Endometrial microvascular endothelial cells (primary cell): ENCODE measurements around the gene SRGAP2C. TPM values are rescaled to one million over a fixed set of nuclear protein-coding genes. Genes with fewer than 3 reads are reported as not detected.
"Not testable (repeated sequence)": the region's sequence is repeated elsewhere in the genome, so short reads cannot be mapped to it uniquely, and the experiment has no call there.

Source experiments
- in situ Hi-C: cut with HindIII; loops from 2 replicates; pipeline ENCODE4 v1.10.0; 2017; ENCODE audit warnings: low sequenced_read_pairs, low pct_unique_long_range_greater_than_20kb; ENCODE audit errors: inconsistent ontology term
- total RNA-seq: library from RNA; depleted of rRNA; stranded (reverse); fragments of >200 nt; gene quantifications from one replicate; pipeline ENCODE4 v1.2.3, GENCODE V29; 2015; ENCODE audit errors: inconsistent ontology term

The SRGAP2C gene
- total RNA-seq, 1 donor from 2014 or later: 13.7 TPM

DNA sequence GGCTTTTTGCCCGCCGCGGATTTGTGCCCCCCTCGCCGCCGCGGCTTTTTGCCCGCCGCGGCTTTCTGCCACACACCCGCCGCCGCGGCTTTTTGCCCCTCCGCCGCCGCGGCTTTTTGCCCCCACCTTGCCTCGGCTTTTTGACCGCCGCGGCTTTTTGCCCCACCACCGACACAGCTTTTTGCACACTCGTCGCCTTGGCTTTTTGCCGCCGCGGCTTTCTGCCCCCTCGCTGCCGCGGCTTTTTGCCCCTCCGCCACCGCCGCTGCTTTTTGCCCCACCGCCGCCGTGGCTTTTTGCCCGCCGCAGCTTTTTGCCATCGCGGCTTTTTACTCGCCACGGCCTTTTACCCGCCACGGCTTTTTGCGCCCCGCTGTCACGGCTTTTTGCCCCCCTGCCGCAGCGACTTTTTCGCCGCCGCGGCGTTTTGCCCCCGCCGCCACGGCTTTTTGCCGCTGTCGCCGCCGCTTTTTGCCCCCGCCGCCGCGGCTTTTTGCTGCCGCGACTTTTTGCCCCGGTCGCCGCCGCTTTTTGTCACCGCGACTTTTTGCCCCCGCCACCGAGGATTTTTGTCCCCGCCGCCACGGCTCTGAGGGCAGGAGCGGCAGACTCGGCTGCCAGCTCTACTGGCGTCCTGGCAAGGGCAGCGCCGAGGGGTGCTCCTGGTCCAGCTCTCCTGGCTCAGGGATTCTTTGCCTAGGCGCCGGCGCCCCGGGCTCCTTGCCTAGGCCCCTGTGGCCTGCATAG lies 211.7 kb downstream of the SRGAP2C start:
- in situ Hi-C loops: not testable (repeated sequence)

DNA sequence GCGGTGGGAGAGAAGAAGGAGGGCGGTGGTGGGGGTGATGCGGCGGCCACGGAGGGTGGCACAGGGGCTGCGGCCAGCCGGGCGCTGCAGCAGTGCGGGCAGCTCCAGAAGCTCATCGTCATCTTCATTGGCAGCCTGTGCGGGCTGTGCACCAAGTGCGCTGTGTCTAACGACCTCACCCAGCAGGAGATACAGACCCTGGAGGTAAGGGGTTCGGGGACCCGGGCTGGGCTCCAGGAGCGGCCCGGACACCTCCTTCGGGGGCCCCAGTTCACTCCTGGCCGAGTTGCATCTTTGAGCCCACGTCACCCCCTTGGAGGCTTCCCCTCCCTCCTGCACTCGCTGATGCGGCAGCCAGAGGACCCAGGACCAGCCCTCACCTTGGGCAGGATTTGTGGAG lies 212.3 kb downstream of the SRGAP2C start:
- in situ Hi-C loops: not testable (repeated sequence)

DNA sequence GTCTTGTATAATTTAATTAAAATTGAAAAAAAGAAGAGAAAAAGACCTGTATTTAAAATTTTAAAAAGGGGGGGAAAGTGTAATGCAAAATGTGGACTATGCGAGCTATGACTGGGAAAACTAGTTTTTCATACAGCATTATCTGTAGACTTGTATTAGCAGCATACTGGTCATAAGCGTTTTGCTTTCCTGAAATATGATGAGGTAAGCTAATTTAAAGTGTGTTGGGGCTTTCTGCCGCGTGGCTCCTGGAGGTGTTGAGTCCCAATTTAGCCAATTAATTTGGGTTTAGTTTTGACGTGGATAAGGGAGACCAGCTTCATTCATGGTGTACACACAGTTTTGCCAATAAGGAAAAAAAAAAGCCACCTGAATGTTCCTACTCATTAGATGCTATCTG lies 214.4 kb downstream of the SRGAP2C start:
- in situ Hi-C loops: not testable (repeated sequence)

DNA sequence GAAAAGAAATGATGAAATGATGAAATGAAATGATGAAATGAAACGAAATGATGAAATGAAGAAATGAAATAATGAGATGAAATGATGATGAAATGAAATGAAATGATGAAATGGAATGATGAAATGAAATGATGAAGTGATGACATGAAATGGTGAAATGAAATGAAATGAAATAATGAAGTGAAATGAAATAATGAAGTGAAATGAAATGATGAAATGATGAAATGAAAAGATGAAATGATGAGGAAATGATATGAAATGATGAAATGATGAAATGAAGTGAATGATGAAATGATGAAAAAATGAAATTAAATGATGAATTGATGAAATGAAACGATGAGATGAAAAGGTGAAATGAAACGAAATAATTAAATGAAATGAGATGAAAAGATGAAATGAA lies 215.3 kb downstream of the SRGAP2C start:
- in situ Hi-C loops: not testable (repeated sequence)

DNA sequence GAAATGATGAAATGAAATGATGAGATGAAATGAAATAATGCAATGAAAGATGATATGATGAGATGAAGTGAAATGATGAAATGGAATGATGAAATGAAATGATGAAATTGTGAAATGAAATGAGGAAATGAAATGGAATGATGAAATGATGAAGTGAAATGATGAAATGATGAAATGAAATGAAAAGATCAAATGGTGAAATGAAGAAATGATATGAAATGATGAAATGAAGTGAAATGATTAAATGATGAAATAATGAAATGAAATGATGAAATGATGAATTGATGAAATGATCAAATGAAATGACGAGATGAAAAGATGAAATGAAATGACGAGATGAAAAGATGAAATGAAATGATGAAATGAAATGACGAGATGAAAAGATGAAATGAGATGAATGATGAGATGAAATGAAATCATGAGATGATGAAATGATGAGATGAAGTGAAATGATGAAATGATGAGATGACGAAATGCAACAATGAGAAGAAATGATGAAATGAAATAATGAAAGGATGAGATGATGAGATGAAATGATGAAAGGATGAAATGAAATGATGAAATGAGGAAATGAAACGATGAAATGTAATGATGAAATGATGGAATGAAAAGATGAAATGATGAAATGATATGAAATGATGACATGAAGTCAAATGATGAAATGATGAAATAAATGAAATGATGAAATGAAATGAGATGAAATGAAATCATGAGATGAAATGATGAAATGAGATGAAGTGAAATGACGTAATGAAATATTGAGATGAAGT lies 216.0 kb downstream of the SRGAP2C start:
- in situ Hi-C loops: not testable (repeated sequence)

DNA sequence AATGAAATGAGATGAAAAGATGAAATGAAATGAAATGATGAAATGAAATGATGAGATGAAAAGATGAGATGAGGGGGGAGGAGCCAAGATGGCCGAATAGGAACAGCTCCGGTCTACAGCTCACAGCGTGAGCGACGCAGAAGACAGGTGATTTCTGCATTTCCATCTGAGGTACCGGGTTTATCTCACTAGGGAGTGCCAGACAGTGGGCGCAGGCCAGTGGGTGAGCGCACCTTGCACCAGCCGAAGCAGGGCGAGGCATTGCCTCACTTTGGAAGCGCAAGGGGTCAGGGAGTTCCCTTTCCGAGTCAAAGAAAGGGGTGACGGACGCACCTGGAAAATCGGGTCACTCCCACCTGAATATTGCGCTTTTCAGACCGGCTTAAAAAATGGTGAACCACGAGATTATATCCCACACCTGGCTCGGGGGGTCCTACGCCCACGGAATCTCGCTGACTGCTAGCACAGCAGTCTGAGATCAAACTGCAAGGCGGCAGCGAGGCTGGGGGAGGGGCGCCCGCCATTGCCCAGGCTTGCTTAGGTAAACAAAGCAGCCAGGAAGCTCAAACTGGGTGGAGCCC lies 216.7 kb downstream of the SRGAP2C start:
- in situ Hi-C loops: not testable (repeated sequence)

DNA sequence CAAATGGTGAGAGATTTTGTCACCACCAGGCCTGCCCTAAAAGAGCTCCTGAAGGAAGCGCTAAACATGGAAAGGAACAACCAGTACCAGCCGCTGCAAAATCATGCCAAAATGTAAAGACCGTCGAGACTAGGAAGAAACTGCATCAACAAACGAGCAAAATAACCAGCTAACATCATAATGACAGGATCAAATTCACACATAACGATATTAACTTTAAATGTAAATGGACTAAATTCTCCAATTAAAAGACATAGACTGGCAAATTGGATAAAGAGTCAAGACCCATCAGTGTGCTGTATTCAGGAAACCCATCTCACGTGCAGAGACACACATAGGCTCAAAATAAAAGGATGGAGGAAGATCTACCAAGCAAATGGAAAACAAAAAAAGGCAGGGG lies 218.5 kb downstream of the SRGAP2C start:
- in situ Hi-C loops: not testable (repeated sequence)

DNA sequence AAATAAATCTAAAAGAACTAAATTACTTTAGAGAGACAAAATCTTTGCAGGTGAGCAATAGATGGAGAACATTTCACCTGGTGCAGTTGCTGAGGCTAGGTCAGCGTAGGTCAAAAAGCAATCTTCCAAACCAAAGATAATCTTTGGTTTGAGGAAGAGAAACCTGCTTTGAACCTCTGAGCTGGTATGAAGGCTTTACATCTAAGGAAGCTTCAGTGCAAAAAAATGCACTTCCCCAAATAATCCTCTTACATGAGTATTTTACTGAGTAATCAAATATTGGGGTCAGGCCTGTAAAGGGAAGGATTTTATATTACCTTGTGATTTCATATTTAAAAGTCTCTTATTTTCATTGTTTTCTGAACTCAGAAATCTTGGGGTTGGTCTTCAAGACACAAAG lies 223.6 kb downstream of the SRGAP2C start:
- in situ Hi-C loops: no loop called here

DNA sequence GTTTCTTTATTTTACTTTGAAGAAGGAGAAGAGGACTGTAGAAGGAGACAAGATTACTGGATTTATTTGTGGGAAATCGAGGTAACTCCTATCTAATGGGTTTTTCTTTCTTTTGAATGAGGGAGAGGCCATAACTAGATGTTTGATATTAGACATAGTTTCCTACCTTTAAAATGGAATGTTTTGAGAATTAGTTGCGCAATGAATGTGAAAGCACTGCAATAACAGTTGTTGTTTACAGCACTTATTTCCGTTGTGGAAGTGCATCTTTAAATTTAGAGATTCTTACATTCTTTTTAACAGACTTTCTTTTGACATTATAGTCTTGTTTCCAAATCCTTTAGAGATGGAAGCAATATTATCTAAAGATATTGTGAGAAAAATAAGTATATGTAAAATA lies 229.0 kb downstream of the SRGAP2C start:
- in situ Hi-C loops: no loop called here

DNA sequence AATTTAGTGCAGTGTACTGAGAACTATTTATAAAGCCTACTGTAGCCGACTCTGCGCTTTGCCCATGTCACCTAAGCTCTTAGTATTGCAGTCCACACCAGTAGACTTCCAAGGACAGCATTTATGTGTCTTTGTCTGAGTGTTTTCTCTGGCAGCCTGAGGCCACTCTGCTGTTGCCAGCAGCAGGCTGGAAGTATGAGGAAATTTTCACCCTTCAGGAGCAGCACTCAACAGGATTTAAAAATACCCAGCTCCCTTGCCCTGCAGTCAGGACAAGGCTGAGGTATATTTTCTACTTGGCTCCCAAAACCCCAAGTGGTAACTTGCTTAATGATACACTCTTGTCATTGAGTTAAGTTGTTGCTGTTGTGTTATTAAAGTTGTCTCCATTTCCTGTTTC lies 230.1 kb downstream of the SRGAP2C start:
- in situ Hi-C loops: no loop called here

DNA sequence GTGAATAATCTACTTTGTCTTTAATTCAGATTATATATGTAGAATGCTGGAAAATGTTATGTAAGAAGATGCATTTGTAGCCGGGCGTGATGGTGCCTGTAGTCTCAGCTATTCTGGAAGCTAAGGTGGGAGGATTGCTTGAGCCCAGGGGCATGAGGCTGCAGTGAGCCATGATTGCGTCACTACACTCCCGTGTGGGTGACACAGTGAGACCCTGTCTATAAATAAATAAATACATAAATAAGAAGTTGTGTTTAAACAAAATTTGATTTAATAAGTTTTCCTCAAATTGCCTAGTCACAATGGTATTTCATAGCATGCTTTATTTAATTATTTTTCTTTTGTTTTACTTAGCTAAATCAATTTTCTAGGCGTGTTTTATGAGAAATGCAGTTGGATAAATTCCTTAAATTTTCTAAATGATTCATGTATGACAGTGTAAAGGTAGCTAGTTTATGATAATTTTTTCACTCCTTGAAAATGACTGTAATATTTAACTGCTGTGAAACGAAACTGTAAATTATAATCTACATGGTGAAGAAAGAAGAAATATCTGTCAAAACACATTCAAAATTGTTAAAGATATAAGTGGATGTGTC lies 232.6 kb downstream of the SRGAP2C start:
- in situ Hi-C loops: no loop called here

DNA sequence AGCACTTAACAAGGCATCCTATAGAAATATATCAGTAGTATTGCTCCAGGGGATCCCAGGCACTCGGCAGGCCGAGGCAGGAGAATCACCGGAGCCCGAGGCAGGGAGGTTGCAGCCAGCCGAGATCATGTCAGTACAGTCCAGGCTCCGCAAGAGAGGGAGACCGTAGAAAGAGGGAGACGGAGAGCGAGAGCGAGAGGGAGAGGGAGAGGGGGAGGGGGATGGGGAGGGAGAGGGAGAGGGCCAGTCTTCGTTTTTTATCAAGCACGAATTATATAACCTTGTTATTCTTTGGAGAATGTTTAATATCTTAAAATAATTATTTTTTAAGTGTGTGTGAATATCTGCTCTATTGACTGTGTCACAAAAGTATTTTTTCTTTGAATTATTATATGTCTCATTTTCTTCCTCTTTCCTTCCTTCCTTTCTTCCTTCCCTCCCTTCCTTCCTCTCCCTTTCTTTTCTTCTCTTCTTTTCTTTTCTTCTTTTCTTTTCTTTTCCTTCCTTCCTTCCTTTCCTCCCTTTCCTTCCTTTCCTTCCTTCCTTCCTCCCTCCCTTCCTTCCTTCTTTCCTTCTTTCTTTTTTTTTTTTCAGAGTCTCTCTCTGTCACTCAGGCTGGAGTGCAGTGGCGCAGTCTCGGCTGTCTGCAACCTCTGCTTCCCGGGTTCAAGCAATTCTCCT lies 233.7 kb downstream of the SRGAP2C start:
- in situ Hi-C loops: no loop called here

DNA sequence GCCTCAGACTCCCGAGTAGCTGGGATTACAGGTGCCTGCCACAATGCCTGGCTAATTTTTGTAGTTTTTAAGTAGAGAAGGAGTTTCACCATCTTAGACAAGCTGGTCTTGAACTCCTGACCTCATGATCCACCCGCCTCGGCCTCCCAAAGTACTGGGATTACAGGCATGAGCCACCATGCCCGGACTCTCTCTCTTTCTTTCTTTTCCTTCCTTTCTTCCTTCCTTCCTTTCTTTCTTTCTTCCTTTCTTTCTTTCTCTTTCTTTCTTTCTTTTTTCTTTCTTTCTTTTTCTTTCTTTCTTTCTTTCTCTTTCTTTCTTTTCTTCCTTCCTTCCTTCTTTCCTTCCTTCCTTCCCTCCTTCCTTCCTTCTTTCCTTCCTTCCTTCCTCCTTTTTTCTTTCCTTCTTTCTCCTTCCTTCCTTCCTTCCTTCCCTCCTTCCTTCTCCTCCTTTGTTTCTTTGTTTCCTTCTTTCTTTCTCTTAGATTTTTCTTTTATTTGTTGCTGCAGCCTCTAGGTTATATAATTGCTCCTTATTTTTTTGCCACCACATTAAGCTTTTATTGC lies 234.4 kb downstream of the SRGAP2C start:
- in situ Hi-C loops: not testable (repeated sequence)

DNA sequence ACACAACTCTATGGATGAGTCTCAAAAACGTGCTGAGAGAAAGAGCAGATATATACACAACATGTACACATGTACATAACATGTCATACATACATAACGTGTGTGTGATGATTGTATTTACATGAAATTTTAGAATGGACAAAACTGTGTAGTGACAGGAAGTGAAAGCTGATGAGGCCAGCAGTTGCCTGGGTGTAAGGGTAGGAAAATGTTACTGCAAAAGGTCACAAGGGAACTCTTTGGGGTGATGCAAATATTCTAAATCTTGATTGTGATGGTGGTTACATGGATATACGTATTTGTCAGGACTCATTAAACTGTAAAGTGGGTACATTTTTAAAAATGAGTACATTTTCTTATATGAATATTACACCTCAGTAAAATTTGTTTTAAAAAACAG lies 236.7 kb downstream of the SRGAP2C start:
- in situ Hi-C loops: not testable (repeated sequence)

DNA sequence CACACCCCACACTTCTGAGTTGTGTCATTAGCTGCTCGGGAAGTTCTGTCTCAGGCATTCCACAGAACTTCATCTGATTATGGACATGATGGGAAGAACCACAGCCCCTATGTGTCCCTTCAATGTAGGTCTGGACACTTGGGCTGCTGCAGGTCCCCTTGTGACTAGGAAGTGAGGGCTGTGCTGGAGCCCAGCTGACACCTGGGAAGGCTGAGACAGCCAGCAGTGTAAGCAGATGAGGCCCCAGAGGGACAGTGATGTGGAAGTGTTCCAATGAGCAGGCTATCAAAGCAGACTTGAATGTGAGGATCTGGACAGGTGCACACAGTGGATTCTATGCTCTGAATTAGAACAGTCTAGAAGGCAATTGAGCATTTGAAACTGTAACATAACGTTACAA lies 239.2 kb downstream of the SRGAP2C start:
- in situ Hi-C loops: not testable (repeated sequence)

DNA sequence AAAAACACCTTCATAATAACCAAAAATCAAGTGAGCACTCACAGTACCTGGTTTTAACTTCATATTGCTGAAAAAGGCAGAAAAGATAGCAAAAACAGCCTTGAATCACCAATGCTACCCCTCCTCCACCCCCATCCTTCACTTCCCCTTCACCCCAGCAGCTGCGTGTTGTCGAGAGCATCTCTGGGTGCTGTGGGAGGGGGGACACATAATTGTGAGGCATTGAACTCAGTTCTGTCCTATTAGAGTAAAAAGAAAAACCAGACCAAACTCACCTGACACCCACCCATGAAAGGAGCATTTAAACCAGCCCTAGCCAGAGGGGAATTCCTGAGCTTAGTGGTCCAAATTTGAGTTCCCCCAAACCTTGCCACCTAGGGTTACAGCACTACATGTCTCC lies 248.7 kb downstream of the SRGAP2C start:
- in situ Hi-C loops: not testable (repeated sequence)

DNA sequence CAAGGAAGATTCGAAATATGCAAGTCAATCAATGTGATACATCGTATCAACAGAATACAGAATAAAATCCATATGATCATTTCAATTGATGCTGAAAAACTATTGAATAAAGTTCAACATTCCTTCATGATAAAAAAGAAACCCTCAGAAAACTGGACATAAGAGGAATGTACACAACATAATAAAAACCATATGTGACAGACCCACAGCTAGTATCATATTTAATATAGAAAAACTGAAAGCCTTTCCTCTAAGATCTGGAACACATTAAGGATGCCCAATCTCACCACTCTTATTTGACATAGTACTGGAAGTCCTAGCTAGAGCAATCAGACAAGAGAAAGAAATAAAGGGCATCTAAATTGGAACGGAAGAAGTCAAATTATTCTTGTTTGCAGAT lies 254.1 kb downstream of the SRGAP2C start:
- in situ Hi-C loops: not testable (repeated sequence)

DNA sequence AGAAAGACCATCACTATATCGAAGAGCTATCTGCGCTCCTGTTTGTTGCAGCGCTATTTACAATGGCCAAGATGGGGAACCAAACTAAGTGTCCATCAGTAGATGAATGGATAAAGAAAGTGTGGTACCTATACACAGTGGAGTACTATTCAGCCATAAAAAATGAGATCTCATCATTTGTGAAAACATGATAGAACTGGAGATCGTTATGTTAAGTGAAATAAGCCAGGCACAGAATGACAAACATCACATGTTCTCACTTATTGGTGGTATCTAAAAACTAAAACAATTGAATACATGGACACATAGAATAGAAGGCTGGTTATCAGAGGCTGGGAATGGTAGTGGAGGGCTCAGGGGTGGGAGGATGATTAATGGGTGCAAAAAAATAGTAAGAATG lies 256.2 kb downstream of the SRGAP2C start:
- in situ Hi-C loops: no loop called here
